Activated naive CD4-positive, alpha-beta T cell treated with anti-CD3 and anti-CD28 coated beads, Interleukin-2, amount 50 U/mL, for 16 hours (primary cell): Measurements from ENCODE around the gene PEMT.

Source experiments
- DNase-seq: peaks from one replicate; pipeline ENCODE4 v3.0.0-alpha.2; 2020

The PEMT gene

DNA sequence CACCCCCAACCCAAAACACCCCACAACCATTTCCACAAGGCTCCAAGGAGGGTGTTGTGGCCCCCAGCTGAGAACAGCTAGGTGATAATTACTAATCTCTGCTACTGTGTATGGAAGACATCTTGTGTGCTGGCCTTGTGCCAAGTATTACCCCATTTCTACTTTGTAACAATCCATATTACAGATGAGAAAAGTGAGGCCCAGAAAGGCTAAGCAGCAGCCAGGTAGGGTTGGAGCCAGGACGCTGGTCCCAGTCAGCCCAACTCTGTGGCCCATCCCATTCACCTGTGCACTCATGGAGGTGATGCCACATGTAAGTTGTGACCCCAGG, 12.4 kb upstream of the PEMT start:
- DNase-seq = no peak

DNA sequence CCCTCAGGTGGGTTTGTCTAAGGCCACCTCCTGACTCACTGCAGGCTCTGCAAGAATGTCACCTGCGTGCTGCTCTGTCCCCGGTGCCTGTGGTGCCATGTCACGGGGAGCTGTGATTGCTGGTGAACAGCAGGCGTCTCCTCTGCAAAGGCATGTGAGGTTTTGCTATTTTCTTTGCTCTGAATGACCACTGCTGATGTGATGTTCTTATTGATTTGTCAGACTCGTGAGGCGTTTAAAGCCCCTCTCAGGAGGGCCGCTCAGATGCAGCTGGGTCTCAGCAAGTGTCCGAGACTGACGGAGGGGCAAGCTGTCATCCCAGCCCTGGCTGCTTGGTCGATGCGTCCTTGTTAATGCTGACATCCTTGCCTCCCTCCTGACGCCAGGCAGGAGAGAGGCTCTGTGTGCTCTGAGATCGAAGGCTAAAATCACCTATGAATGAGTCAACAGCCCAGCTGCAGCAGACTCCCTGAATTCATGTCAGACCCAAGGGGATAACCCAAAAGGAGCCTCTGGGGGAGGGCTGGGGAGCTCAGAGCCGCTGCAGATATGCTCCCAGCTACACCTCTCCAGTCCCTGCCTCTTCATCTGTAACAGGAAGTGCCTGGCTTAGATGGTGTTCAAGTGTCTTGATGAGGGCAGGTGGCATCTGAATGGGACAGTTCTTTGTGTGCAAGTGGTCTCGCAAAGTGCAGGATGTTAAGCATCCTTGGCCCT, 11.8 kb upstream of the PEMT start:
- DNase-seq = no peak

- no peak for DNase-seq
Observed at GRCh38 chr17:17599965-17600364, 8.5 kb upstream of the PEMT start.

DNA sequence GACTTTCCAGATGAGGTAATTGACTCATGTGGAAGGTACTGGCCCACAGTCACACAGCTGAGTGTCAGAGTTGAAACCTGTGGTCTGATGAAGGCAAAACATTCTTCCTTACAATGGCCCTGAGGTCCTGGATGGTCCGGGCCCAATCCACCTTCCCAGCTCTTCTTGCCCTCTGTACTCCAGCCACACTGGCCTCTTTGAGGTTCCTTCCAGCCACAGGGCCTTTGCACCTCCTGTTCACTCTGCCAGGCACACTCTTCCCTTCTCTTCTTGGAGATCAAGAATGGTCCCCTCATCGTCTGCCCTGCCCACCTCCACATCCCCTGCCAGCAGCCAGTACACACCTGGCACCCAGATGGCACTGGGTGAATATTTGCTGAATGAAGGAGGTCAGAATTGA, 6.5 kb upstream of the PEMT start:
- no peak for DNase-seq

DNA sequence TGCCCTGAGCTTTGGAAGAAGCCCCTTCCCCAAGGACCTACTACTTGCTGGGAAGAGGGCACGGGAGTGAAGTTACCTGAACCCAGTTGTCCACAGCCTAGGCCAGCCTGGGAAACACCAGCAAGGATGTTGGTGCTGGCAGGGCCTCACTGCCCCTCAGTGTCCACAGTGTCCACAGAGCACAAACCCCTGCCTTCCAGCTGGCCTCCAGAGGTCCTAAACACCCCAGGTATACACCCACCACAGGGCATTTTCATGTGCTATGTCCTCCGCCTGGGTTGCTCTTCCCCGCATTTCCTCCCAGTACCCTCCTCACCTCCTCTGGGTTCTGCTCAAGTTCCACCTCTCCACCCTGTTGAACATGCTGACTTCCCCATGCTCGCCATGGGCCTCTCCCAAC, 4.2 kb upstream of the PEMT start:
- no peak for DNase-seq

- no peak for DNase-seq
Observed at GRCh38 chr17:17593222-17593620, 1.7 kb upstream of the PEMT start.

DNA sequence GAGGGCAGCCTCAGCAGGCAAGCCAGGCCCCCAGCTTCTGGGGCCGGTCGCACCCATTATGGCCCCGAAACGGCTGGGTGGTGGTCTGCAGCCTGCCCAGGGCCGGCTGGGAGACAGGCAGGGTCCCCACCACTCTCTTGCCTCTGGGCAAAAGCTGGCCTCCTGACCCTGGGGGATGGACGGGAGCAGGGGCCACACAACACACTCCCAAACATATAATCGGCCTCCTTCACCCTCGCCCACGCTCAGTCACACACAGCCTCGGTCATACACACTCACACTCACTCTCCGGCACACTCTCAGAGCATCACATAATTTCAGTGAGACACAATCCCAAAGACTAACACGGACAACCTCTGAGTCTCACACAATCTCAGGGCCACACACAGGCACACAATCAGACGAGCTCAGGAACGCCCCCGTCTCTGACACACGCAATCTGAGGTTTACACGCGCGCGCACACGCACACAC, 589 bp downstream of the PEMT start:
- no peak for DNase-seq

GRCh38 chr17:17590141-17590751, 1.3 kb downstream of the PEMT start:
- DNase-seq = no peak

DNA sequence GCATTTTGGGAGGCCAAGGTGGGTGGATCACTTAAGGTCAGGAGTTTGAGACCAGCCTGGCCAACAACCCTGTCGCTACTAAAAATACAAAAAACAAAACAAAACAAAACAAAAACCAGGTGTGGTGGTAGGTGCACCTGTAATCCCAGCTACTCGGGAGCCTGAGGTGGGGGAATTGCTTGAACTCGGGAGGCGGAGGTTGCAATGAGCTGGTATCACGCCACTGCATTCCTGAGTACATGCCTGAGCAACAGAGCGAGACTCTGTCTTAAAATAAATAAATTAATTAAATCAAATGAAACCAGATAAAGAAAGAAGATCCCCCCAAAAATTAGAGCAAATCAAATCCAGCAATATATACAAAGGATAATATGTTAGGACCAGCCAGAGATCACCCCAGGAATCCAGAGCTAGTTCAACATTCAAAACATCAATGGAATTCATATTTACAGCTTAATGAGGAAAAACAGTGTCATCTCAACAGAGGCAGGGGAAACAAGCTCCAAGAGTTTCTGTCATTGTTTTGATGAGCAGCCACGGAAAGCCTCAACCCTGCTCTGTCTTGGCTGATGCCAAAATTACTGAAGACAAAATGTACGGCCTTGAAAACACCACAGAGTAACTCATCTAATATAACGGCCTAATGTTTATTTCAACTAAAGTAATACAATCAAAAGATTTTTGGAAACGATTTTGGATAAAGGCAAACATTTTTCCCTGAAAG, 3.7 kb downstream of the PEMT start:
- no peak for DNase-seq

- DNase-seq = no peak
Observed at GRCh38 chr17:17582372-17582771, 9.1 kb downstream of the PEMT start.

- DNase-seq = no peak
Observed at GRCh38 chr17:17581509-17581908, 10.0 kb downstream of the PEMT start.

DNA sequence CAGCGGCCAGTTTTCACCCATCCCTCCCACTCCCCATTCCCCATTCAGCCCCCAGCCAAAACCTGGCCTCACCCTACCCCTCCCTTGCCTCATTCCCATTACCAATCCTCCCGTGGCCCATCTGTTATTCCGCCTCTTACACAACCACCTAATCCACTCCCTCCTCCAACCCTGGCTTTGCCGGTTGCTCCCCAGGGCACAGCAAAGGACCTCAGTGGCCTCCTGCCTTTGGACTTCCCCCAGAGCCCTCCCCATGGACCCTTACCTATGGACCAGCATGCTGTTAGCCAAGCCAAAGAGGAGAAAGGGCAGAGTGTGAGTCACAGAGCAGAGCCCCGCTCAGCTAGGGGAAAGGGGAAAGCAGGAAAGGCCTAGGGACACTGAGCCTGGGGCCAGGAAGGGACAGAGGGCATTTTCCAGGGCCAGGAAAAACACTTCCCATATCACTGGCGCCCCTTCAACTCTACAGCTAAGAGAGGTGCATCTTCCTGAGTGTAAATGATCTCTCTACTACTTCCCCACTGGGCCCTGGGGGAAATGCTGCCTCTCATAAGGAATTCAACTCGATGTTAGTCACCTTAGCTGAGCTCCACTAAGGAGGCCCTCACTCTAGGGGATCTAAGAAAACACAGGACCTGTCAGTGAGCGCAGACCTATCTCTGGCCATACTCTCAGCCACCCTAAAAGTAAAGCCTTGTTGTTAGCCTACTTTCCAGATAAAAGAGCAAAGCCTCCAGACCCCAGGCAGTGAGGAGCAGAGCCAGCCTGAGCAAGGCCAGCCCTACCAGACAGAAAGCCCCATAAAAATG, 10.6 kb downstream of the PEMT start:
- no peak for DNase-seq

DNA sequence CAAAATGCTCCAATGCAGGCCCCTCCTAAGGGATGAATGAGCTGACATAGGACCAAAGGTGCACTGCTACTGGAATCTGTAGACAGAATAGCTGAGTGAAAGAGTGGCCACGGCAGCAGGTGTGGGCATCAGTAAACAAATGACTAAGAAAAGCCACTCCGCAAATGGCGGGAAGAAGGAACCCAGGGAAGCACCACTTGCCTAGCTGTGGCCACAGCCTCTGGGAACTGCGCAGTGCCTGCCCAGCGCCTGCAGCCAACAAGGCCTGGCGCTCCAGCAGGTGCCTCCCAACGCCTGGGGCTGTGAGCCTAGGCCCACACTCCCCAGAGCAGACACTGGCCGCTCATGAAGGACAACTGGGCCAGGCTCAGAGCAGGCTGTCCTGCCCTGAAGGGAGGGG, 11.8 kb downstream of the PEMT start:
- no peak for DNase-seq

GRCh38 chr17:17577373-17577772, 14.1 kb downstream of the PEMT start:
- no peak for DNase-seq

DNA sequence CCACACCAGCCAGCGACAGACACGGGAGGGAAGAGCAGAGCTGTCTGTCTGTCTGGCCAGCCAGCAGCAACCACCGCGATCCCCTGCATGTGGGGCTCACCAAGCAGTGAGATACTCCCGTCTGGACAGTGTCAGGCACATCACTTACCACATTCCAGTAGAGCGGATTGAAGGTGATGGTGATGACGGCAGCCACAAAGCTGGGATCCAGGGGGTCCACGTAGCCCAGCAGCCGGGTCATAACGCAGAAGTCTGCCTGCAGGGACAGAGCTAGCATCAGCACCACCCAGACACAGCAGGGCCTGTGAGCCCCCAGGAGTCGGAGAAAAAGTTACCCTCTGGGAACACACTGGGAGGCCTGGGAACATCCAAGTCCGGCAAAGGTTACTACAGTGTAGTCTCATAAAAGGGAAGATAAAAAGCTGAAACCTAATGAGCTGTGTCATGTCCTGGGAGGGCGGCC, 14.7 kb downstream of the PEMT start:
- no peak for DNase-seq

DNA sequence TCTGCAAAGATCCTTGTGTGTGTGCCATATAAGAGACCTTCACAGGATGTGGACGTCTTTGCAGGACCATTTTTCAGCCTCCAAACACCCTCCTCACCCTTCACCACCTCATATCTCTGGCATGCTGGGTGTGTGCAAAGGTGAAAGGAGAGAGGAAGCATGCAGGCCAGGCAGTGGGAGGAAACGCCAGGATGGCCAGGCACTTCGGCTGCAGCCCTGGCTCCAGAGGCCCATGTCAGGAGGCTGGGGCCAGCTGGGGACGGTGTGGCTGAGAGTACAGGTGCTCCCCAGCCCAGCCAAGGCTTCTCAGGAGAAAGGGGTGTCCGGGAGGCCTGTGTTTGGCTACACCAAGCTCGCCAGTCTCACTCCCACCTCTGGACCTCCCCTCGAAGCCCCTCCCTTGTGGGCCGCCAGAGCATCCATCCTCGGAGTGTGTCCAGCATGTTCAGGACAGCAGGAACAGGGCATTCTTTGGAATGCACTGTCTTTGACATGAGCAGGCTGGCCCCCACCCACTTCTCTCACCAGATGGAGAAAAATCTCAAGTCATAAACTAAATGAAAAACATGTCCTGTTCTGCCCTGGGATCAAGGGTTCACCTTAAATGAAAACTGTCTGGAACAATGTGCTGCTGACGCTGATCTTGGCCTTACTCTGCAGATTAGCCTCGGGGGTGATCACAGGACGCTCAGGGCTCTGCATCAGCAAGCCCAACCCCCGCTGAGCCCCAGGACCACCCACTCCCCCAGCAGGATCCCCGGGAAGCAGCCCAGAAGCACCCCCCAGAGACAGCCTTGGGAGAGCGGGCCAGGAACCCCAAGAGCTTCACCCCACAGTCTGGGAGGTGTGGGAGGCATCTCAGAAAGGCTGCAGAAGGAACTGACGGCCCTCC, 15.9 kb downstream of the PEMT start:
- no peak for DNase-seq

- no peak for DNase-seq
Observed at GRCh38 chr17:17573912-17574311, 17.6 kb downstream of the PEMT start.

DNA sequence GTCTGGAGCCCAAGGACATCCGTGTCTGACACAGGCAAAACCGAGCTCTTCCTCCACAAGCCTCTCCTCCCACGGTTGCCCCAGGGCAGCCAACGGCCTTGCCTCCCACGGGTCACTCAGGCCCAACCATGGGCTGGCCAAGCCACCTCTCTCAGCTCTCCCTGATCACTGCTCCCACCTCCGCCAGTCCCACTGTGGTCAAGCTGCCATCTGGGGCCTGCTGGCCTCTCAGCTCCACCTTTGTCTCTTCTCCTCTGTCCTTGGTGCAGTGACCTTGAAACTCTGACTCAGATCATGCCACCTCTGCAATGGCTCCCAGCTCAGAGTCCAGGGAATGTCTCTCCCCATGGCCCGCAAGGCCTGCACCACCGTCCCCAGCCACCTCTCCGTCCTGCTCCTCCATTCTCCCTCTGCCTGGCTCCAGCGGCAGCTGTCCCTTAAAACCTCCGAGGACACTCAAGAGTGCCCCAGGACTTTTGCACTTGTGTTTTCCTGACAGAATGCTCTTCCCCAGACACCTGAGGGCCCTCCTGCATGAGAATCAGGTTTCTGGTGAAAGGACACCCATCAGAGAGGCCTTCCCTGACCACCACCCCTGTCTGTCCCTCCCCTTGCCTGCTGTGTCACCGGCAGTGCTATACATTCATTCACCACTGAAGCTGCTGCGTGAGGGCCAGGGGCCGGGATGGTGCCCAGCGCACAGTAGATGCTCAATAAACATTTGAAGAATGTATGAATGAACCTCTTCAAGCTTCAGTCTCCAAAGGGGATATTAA, 19.3 kb downstream of the PEMT start:
- DNase-seq = no peak

DNA sequence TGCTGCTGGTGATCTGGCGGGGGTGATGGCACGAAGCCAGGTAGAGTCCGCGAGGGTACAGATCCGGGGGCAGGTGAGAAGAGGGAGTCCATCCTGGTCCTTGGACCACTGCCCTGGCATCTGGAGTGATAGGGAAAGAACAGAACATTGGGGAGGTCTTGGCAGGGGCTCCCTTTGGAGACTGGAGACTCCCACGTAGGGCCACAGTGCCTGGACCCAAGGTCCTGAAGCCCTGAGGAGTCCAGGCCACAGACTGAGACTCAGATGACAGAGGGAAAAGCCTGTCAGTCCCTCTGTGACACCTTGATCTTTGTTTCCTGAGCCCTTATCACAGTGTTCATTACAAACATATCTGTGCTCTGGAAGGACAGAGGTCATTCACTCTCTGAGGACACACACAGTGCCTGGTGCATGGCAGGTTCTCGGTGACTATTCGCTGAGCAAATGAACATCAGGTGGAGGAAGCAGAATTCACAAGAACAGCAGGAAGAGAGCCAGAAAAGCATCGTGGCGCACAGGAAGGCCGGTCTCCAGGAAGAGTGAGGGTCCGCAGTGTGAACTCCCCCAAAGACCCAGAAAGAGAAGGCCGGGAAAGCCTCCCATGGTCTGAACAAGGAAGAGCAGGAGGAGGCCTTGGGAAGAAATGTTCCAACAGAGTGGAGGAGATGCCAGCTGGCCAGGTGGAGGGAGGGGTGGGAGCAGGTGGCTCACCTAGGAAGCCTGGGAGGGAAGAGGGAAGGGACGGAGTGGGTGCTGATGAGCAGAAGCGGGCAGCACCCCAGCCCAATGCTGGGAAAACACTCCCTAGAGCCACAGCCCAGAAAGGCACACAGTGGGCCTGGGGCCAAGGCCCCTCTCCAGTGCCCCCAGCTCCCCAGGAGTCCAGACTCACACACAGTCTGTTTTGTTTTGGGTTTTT, 20.5 kb downstream of the PEMT start:
- DNase-seq = no peak

- DNase-seq = no peak
Observed at GRCh38 chr17:17570140-17570797, 21.2 kb downstream of the PEMT start.
